Kidney (tissue), 14 donors: Measurements from ENCODE around the gene C1QA. TPM values are rescaled to one million over a fixed set of nuclear protein-coding genes. Genes with fewer than 3 reads are reported as not detected.
A peak's percentile ranks its signal among the peaks of the same experiment; 100 is the strongest.

Source experiments
- DNase-seq, 5 donors: peaks; one replicate each; pipeline ENCODE4 v3.0.0-alpha.2; 2013 to 2020
- FAIRE-seq: peaks from 2 replicates; lab custom pipeline; 2012; peaks lifted over from hg19 to GRCh38; lab: Jason Lieb, UNC
- H3K27ac ChIP-seq, 2 donors: one replicate each; pipeline ENCODE4 v1.7.0; 2013; ENCODE audit warnings: low read depth in 2 of 2, low read length in 2 of 2, inconsistent platforms in 1 of 2
- H3K27me3 ChIP-seq: one replicate; pipeline ENCODE4 v1.7.1; 2013; ENCODE audit warnings: low read length, inconsistent platforms; ENCODE audit not compliant: control insufficient read depth, insufficient read depth
- H3K36me3 ChIP-seq, 3 donors: one replicate each; pipeline versions ENCODE4 v1.7.0 to v1.7.1; 2013; ENCODE audit warnings: low read length in 3 of 3, control low read depth in 1 of 3, inconsistent platforms in 1 of 3; ENCODE audit not compliant: insufficient read depth in 3 of 3, control insufficient read depth in 2 of 3
- H3K4me1 ChIP-seq, 3 donors: one replicate each; pipeline versions ENCODE4 v1.7.0 to v1.7.1; 2013; ENCODE audit warnings: low read length in 3 of 3, inconsistent platforms in 1 of 3, low read depth in 1 of 3; ENCODE audit not compliant: control insufficient read depth in 2 of 3, insufficient read depth in 2 of 3
- H3K4me3 ChIP-seq, 3 donors: one replicate each; pipeline versions ENCODE4 v1.7.0 to v1.8.1; 2013; ENCODE audit warnings: low read length in 3 of 3, control low read depth in 1 of 3, inconsistent platforms in 1 of 3
- H3K9ac ChIP-seq, 3 donors: one replicate each; pipeline versions ENCODE4 v1.7.0 to v1.7.1; 2013; ENCODE audit warnings: low read length in 3 of 3, control low read depth in 1 of 3, inconsistent platforms in 1 of 3
- H3K9me3 ChIP-seq, 3 donors: one replicate each; pipeline versions ENCODE4 v1.7.0 to v1.7.1; 2013; ENCODE audit warnings: low read length in 3 of 3, control low read depth in 1 of 3, inconsistent platforms in 1 of 3; ENCODE audit not compliant: control insufficient read depth in 2 of 3, insufficient read depth in 1 of 3
- CTCF ChIP-seq: IDR thresholded peaks from 3 replicates; pipeline ENCODE4 v1.5.1; 2012; ENCODE audit warnings: mild to moderate bottlenecking, moderate library complexity, borderline replicate concordance; ENCODE audit not compliant: insufficient read depth; ENCODE audit errors: extremely low read depth
- intact Hi-C: fragments of 100-400 bp; cut with DNase I; formaldehyde crosslinking; loops from one replicate; pipeline ENCODE4 v1.11.1; 2022
- polyA plus RNA-seq: library from polyadenylated mRNA; stranded (reverse); fragments of 350-450 nt; fragmentation: Illumina TruSeq; extraction: RNeasy Lipid Tissue Mini Kit (QIAGEN cat#74804); gene quantifications from one replicate; pipeline ENCODE4 v1.2.3, GENCODE V29; 2014; ENCODE audit warnings: low read depth, low replicate concordance; ENCODE audit not compliant: insufficient read depth
- total RNA-seq: library from RNA; stranded (reverse); fragmentation: NEBNext Ultra II Directional; extraction: Animal tissue kit (Norgen Biotek cat#: 25700); gene quantifications from one replicate; pipeline ENCODE4 v1.2.1, GENCODE V29; 2021
- donor health status: control.
- donor health status: control.
- donor health status: control.
- donor health status: control.
- donor health status: control.
- donor health status: DM: yes; HTN: yes; CAD: no.
- donor health status: Normal renal cell carcinoma (clear cell type).

Gene C1QA
- total and polyA plus RNA-seq, 2 donors from 2014 or later, result 150 to 238 TPM

DNA sequence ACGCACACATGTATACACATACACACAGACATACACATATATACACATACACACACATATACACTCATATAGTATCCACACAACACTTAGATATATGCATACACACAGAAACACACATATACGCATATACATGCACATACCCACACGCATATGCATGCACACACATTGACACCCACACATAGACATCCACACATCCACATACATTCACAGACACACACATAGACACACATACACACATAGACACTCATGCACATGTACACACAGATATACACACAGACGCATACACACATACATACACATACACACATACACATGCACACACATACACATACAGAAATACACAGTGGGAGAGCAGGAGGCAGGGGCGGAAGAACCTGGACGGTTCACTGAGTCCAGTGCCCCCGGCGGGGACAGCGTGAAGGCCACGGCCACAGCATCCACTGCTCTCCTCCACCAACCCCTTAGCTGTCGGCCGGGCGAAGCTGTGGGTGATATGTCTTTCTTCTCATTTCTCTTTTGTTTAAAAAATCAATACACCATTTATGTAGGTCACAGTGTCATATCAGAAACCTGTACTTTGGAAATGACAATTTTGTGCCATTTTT lies 13.8 kb downstream of the C1QA start:
- no peak for DNase-seq
- TF ChIP-seq CTCF, result no peak
- FAIRE-seq, result no peak

DNA sequence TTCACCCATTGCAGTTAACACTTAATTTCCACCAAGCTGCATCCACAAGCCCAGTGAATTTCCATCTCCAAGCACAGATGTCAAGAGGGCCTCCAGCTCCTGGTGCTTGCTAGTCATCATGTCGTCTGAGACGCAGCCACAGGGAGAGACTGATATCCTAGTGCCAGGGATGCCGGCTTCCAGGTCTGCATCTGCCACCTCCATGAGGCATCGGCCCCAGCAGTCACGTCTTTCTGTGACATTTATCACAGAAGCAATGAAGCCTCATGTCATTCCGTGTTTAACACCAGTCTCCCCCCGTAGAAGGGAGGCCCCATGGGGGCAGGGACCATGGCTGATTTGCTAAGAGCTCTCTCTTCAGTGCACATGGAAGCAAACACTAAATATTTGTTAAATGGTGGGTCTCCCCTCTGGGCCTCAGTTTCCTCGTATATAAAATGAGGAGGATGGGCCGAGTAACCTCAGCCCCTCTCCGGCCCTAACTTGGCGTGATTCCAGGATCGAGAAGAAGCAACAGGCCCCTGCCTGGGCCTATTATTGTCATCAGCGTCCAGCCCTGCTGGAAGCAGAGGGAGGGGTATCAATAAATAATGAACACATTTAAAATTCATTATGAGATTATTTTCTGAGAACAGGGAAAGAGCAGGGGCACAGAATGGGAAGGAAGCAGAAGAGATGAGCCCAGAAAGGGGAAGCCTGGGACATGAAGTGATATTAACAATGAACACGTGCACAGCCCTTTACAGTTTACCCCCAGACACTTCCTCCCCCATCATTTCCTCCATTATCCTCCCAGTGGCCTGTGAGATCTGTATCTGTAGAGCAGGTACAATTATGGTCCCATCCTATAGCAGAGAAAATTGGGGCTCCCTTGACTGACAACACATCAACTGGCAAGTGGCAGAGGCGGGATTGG lies 15.8 kb downstream of the C1QA start:
- peaks cover 3% of the 10 kb centered on the region for H3K27me3 ChIP-seq
- FAIRE-seq, result no peak

More for the DNA sequence above, 13.8 kb downstream of the C1QA start:
- no peak overlapping the region for H3K27ac ChIP-seq
- H3K4me3 ChIP-seq, result no peak overlapping the region
- no peaks in the 10 kb centered on the region for H3K9me3 ChIP-seq
- H3K36me3 ChIP-seq, result no peaks in the 10 kb centered on the region
- H3K4me1 ChIP-seq, result no peaks in the 10 kb centered on the region
- H3K27me3 ChIP-seq, result peaks cover 3% of the 10 kb centered on the region
- H3K9ac ChIP-seq, result no peak overlapping the region
- intact Hi-C loops, result no loop called here

DNA sequence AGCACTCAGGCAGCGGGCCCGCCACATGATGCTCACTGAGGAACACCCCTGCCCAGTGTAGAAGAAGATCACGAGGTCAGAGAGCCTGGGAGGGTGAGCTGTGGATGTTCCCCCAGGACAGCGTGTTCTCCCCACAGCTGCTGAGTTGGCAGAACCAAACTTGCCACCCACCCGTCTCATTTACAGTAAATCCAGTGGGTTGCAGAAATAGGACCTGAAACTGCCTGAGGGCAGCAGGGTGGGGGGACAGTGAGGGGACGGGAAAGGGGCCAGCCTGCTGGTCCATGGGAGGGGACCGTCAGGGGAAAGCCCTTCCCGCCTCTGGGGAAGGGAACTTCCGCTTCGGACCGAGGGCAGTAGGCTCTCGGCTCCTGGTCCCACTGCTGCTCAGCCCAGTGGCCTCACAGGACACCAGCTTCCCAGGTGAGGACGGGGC lies 16.5 kb downstream of the C1QA start, which contains the start of gene C1QB:
C1QB (plus strand) TSS at position 356 of the 436 bp plus-strand sequence. CDS start 6,227 bp downstream, outside the sequence.
- no peak for FAIRE-seq
- H3K27ac ChIP-seq, result no peak within 1 kb of the TSS

More for the DNA sequence above, 15.8 kb downstream of the C1QA start:
- no peak for DNase-seq
- Histone ChIP-seq H3K9ac (no peak overlapping the region), H3K27ac (no peak overlapping the region), H3K4me1 (no peaks in the 10 kb centered on the region), H3K4me3 (no peak overlapping the region), H3K36me3 (no peaks in the 10 kb centered on the region), H3K9me3 (no peaks in the 10 kb centered on the region)
- intact Hi-C loops, result no loop called here
- TF ChIP-seq CTCF, result no peak

More for the DNA sequence above, 16.5 kb downstream of the C1QA start, which contains the start of gene C1QB:
- DNase-seq, result peak in 1 of 5 donors; percentile 81
- H3K9me3 ChIP-seq, result no peaks in the 10 kb centered on the region
- TF ChIP-seq CTCF, result no peak
- H3K9ac ChIP-seq, result no peak within 1 kb of the TSS
- H3K27me3 ChIP-seq, result peaks cover 3% of the 10 kb centered on the region
- H3K4me1 ChIP-seq, result no peaks in the 10 kb centered on the region
- no peaks in the 10 kb centered on the region for H3K36me3 ChIP-seq
- intact Hi-C loops, result no loop called here
- H3K4me3 ChIP-seq, result no peak within 1 kb of the TSS
